ENCODE results near the gene SFMBT2. TPM values are rescaled to one million over a fixed set of nuclear protein-coding genes. Genes with fewer than 3 reads are reported as not detected.

SFMBT2 gene
- polyA plus RNA-seq, 2 of the 4 experiments (the other 2 are of a cell fraction), result 9.6 to 10.2 TPM

GRCh38 chr10:7407368-7408290 lies 3.2 kb downstream of the SFMBT2 start:
- Histone ChIP-seq H3K9me3 (no peaks in the 10 kb centered on the region), H3K4me3 (peak overlapping the region; percentile 76), H3K4me1 (peaks cover 34% of the 10 kb centered on the region), H3K27ac (peak overlapping the region; percentile 86 to 96), H3K4me2 (peak overlapping the region; percentile 91)
- ATAC-seq (peak in 1 of 2 experiments; percentile 10; a peak in 3 of 6 replicates), DNase-seq (ENCODE audit: low read depth in 1 of 2, low spot score in 1 of 2) (peak in 1 of 2 experiments; percentile 16), FAIRE-seq (no peak)
- CTCF ChIA-PET, result interaction anchor here (0.8 to 5.8 kb wide), 26 partner anchors 8 to 760 kb away, joined by 3 to 31 read pairs (median 6); no protein-coding TSS in a partner anchor
- TF ChIP-seq CHD2 (IDR thresholded peaks at IDR 0.05; ENCODE audit: low read length, partially characterized antibody) (no peak), MAX (IDR thresholded peaks at IDR 0.05) (no peak; the same call in 1 of the 2 replicates), FOSL2 (IDR thresholded peaks at IDR 0.05) (no peak), FOSL2 (CRISPR knock-in tag; IDR thresholded peaks at IDR 0.05) (no peak), BHLHE40 (IDR thresholded peaks at IDR 0.05; ENCODE audit: low read depth, low read length) (no peak), EP300 (IDR thresholded peaks at IDR 0.05) (no peak), HOXB13 (CRISPR knock-in tag; IDR thresholded peaks at IDR 0.05; ENCODE audit: low read depth) (no peak), CEBPB (IDR thresholded peaks at IDR 0.05) (no peak), ZSCAN20 (CRISPR knock-in tag; IDR thresholded peaks at IDR 0.05) (no peak), CBX8 (IDR thresholded peaks at IDR 0.05) (no peak), NFE2L2 (conservative IDR thresholded peaks at IDR 0.05; ENCODE audit: low read length) (no peak)
- POLR2A ChIA-PET, result interaction anchor here (1.2 kb wide), 1 partner anchor 97 kb away, joined by 3 read pairs; no protein-coding TSS in a partner anchor
- WGBS (ENCODE audit: missing lambda C conversion rate), result 86% methylated on average over 64 of the region's 77 CpGs

DNA sequence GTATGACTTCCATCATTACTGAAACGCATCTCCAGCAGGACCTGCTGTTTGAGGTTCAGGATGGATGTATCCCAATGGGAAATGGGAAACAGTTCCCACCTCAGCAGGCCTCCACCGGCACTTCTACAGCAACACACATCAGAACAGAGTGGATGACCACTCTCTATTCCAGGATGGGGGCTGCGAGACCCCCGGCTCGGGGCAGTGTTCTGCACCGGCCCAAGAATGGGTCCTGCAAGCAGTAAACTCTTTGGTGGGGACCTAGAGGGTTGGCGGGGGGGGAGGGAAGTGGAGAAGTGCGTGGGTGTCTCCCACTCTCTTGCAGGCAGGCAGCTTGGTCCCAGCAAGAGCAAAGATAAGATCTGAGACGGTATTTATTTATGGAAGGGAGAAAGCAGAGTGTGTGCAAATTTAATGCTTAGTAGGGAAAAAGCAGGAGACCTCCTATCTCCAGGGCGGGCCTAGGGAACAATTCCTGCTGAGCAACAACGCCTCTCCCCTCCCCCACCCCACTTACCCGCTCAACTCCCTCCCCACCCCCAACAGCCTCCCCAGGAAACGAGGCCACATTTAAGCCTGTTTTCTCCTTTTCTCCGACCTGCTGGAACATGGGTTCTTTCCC lies 4.0 kb downstream of the SFMBT2 start:
- H3K27ac ChIP-seq, result peak overlapping the region in 1 of 2 experiments; percentile 96; a peak in 4 of 6 replicates

More for the DNA sequence above, 4.0 kb downstream of the SFMBT2 start:
- FAIRE-seq (no peak), DNase-seq (ENCODE audit: low read depth in 1 of 2, low spot score in 1 of 2) (no peak), ATAC-seq (no peak)
- Histone ChIP-seq H3K4me1 (peaks cover 35% of the 10 kb centered on the region), H3K4me2 (peak overlapping the region; percentile 91; the same call in 2 of the 3 replicates), H3K9me3 (no peaks in the 10 kb centered on the region), H3K4me3 (no peak overlapping the region)
- no peak for TF ChIP-seq RFX5 (IDR thresholded peaks at IDR 0.05)
- no peak for TF ChIP-seq CBX8 (IDR thresholded peaks at IDR 0.05)
- TF ChIP-seq HOXB5 (CRISPR knock-in tag; IDR thresholded peaks at IDR 0.05), result no peak
- no peak for TF ChIP-seq EHMT2 (IDR thresholded peaks at IDR 0.05; ENCODE audit: low read depth)
- TF ChIP-seq, protein P1, sequence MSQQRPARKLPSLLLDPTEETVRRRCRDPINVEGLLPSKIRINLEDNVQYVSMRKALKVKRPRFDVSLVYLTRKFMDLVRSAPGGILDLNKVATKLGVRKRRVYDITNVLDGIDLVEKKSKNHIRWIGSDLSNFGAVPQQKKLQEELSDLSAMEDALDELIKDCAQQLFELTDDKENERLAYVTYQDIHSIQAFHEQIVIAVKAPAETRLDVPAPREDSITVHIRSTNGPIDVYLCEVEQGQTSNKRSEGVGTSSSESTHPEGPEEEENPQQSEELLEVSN (IDR thresholded peaks at IDR 0.05; ENCODE audit: borderline replicate concordance, low read depth), result no peak
- no peak for TF ChIP-seq ESRRA (IDR thresholded peaks at IDR 0.05; ENCODE audit: borderline replicate concordance, low read length)
- no peak for TF ChIP-seq RCOR1 (IDR thresholded peaks at IDR 0.05; ENCODE audit: low read depth, low read length)
- no peak for TF ChIP-seq HMGXB4 (CRISPR knock-in tag; IDR thresholded peaks at IDR 0.05; ENCODE audit: borderline replicate concordance)
- TF ChIP-seq HOXA7 (CRISPR knock-in tag; IDR thresholded peaks at IDR 0.05), result no peak
- TF ChIP-seq RAD21 (conservative IDR thresholded peaks at IDR 0.05 in 1 of 2, IDR thresholded peaks at IDR 0.05 in 1 of 2), result no peak
- no peak for TF ChIP-seq MYC (IDR thresholded peaks at IDR 0.05; ENCODE audit: borderline replicate concordance, low read length)
- no peak for TF ChIP-seq PBX3 (IDR thresholded peaks at IDR 0.05)
- CTCF ChIA-PET, result interaction anchor here (2.0 to 2.6 kb wide), 2 partner anchors 11 to 32 kb away, joined by 7 to 12 read pairs; no protein-coding TSS in a partner anchor
- WGBS (ENCODE audit: missing lambda C conversion rate), result 84% methylated on average over 11 of the region's 14 CpGs
- POLR2A ChIA-PET, result no interaction called here
